Rectal smooth muscle tissue (tissue), 1 donor: ENCODE results near the gene NOC4L.
A peak's percentile ranks its signal among the peaks of the same experiment; 100 is the strongest.

Experiments
- H3K27ac ChIP-seq: one replicate; pipeline ENCODE4 v1.7.0; 2013; ENCODE audit warnings: low read depth, low read length, inconsistent platforms
- H3K27me3 ChIP-seq: one replicate; pipeline ENCODE4 v1.7.0; 2013; ENCODE audit warnings: low read length; ENCODE audit not compliant: control insufficient read depth, insufficient read depth
- H3K36me3 ChIP-seq: one replicate; pipeline ENCODE4 v1.7.0; 2013; ENCODE audit warnings: low read length; ENCODE audit not compliant: control insufficient read depth, insufficient read depth
- H3K4me1 ChIP-seq: one replicate; pipeline ENCODE4 v1.7.0; 2013; ENCODE audit warnings: low read length; ENCODE audit not compliant: control insufficient read depth, insufficient read depth
- H3K4me3 ChIP-seq: one replicate; pipeline ENCODE4 v1.7.0; 2013; ENCODE audit warnings: low read length
- H3K9ac ChIP-seq: one replicate; pipeline ENCODE4 v1.7.0; 2013; ENCODE audit warnings: low read length

NOC4L gene

GRCh38 chr12:132180648-132181546 lies 36.6 kb downstream of the NOC4L start:
- Histone ChIP-seq H3K27ac (no peak overlapping the region), H3K36me3 (no peaks in the 10 kb centered on the region), H3K9ac (no peak overlapping the region), H3K4me3 (no peak overlapping the region), H3K27me3 (peaks cover 10% of the 10 kb centered on the region), H3K4me1 (no peaks in the 10 kb centered on the region)

- Histone ChIP-seq H3K4me1 (no peaks in the 10 kb centered on the region), H3K4me3 (no peak overlapping the region), H3K9ac (no peak overlapping the region), H3K27ac (no peak overlapping the region), H3K27me3 (peaks cover 10% of the 10 kb centered on the region), H3K36me3 (no peaks in the 10 kb centered on the region)
These were observed 37.4 kb downstream of the NOC4L start for GRCh38 chr12:132181570-132182200.

- H3K27ac ChIP-seq: no peak overlapping the region
- no peak overlapping the region for H3K9ac ChIP-seq
- H3K36me3 ChIP-seq: no peaks in the 10 kb centered on the region
- no peak overlapping the region for H3K4me3 ChIP-seq
- H3K27me3 ChIP-seq: peaks cover 10% of the 10 kb centered on the region
- no peaks in the 10 kb centered on the region for H3K4me1 ChIP-seq
These were observed 38.0 kb downstream of the NOC4L start for GRCh38 chr12:132182206-132182710.

GRCh38 chr12:132182711-132183365 lies 38.6 kb downstream of the NOC4L start:
- H3K36me3 ChIP-seq: no peaks in the 10 kb centered on the region
- H3K4me1 ChIP-seq: no peaks in the 10 kb centered on the region
- H3K27ac ChIP-seq: no peak overlapping the region
- no peak overlapping the region for H3K9ac ChIP-seq
- peaks cover 10% of the 10 kb centered on the region for H3K27me3 ChIP-seq
- H3K4me3 ChIP-seq: no peak overlapping the region

- H3K4me3 ChIP-seq: no peak overlapping the region
These were observed 41.4 kb downstream of the NOC4L start for GRCh38 chr12:132185705-132186104.

GRCh38 chr12:132186208-132186856 lies 42.1 kb downstream of the NOC4L start:
- Histone ChIP-seq H3K4me1 (peaks cover 2% of the 10 kb centered on the region), H3K27me3 (no peaks in the 10 kb centered on the region), H3K4me3 (no peak overlapping the region), H3K27ac (no peak overlapping the region), H3K9ac (no peak overlapping the region), H3K36me3 (no peaks in the 10 kb centered on the region)

More at GRCh38 chr12:132185705-132186104, 41.4 kb downstream of the NOC4L start:
- H3K27me3 ChIP-seq: no peaks in the 10 kb centered on the region
- no peak overlapping the region for H3K27ac ChIP-seq
- H3K4me1 ChIP-seq: peaks cover 2% of the 10 kb centered on the region
- no peaks in the 10 kb centered on the region for H3K36me3 ChIP-seq
- no peak overlapping the region for H3K9ac ChIP-seq

- Histone ChIP-seq H3K9ac (no peak overlapping the region), H3K27me3 (no peaks in the 10 kb centered on the region), H3K27ac (no peak overlapping the region), H3K36me3 (no peaks in the 10 kb centered on the region), H3K4me1 (peaks cover 2% of the 10 kb centered on the region), H3K4me3 (no peak overlapping the region)
These were observed 42.8 kb downstream of the NOC4L start for GRCh38 chr12:132186857-132187620.

GRCh38 chr12:132187646-132188450 lies 43.6 kb downstream of the NOC4L start:
- H3K27me3 ChIP-seq: no peaks in the 10 kb centered on the region
- H3K36me3 ChIP-seq: no peaks in the 10 kb centered on the region
- H3K27ac ChIP-seq: no peak overlapping the region
- H3K4me1 ChIP-seq: peaks cover 2% of the 10 kb centered on the region
- H3K9ac ChIP-seq: no peak overlapping the region
- no peak overlapping the region for H3K4me3 ChIP-seq

- Histone ChIP-seq H3K27ac (no peak overlapping the region), H3K4me1 (peaks cover 2% of the 10 kb centered on the region), H3K9ac (no peak overlapping the region), H3K27me3 (no peaks in the 10 kb centered on the region), H3K36me3 (no peaks in the 10 kb centered on the region), H3K4me3 (no peak overlapping the region)
These were observed 44.2 kb downstream of the NOC4L start for GRCh38 chr12:132188451-132188901.

GRCh38 chr12:132188916-132189325 lies 44.7 kb downstream of the NOC4L start:
- Histone ChIP-seq H3K9ac (peak overlapping the region; percentile 47), H3K27me3 (no peaks in the 10 kb centered on the region), H3K27ac (peak overlapping the region; percentile 69)

More at GRCh38 chr12:132188916-132189325, 44.7 kb downstream of the NOC4L start:
- peaks cover 2% of the 10 kb centered on the region for H3K4me1 ChIP-seq
- peak overlapping the region; percentile 82 for H3K4me3 ChIP-seq
- H3K36me3 ChIP-seq: no peaks in the 10 kb centered on the region
